Right lung (tissue), 10 donors: ENCODE measurements around the gene DCAF12L1. TPM values are rescaled to one million over a fixed set of nuclear protein-coding genes. Genes with fewer than 3 reads are reported as not detected.

Experiments
- DNase-seq, 2 donors: peaks; one replicate each; pipeline ENCODE4 v3.0.0-alpha.2; 2013
- long read RNA-seq, 8 donors: transcript quantifications; one replicate each; lab custom pipeline, GENCODE V29; 2026
- polyA plus RNA-seq, 5 donors: library from polyadenylated mRNA; unstranded; fragments of 120-200 nt; gene quantifications; one replicate each; pipeline versions ENCODE4 v1.2.1 to v1.2.3, GENCODE V29; 2013; ENCODE audit warnings: inconsistent platforms in 1 of 5, low replicate concordance in 1 of 5; ENCODE audit not compliant: insufficient read length in 5 of 5, insufficient read depth in 1 of 5

Gene DCAF12L1
- under 1 TPM; 0.36 to 0.55 (median 0.50) TPM for polyA plus RNA-seq
- long read RNA-seq, donor 1: 0 reads
- long read RNA-seq, donor 2: 0 reads
- long read RNA-seq, donor 3: 0 reads
- long read RNA-seq, donor 4: 0 reads
- long read RNA-seq, donor 5: 0 reads
- long read RNA-seq, donor 6: 0 reads
- long read RNA-seq, donor 7: 0 reads
- long read RNA-seq, donor 8: 0 reads

- DNase-seq: peak in 1 of 2 donors; percentile 2
These were observed at the start of gene DCAF12L1 for GRCh38 chrX:126552313-126553022. TSS of gene DCAF12L1 (minus strand) at chrX:126552814. CDS start at chrX:126552608, 206 bp downstream.

- no peak for DNase-seq
These were observed 28.3 kb upstream of the DCAF12L1 start for GRCh38 chrX:126580877-126581276.

GRCh38 chrX:126575911-126576310, 23.3 kb upstream of the DCAF12L1 start:
- no peak for DNase-seq

- no peak for DNase-seq
These were observed 4.5 kb upstream of the DCAF12L1 start for GRCh38 chrX:126557151-126557550.

- DNase-seq: no peak
These were observed 795 bp downstream of the DCAF12L1 start for GRCh38 chrX:126551725-126552312.

- DNase-seq: no peak
These were observed 1.3 kb downstream of the DCAF12L1 start for GRCh38 chrX:126551306-126551705.

GRCh38 chrX:126550816-126551215, 1.8 kb downstream of the DCAF12L1 start:
- DNase-seq: no peak

- no peak for DNase-seq
These were observed 42.7 kb downstream of the DCAF12L1 start for GRCh38 chrX:126509923-126510322.
